PC-3 (cell line): ENCODE measurements around the gene SPTAN1.

Source experiments
- CTCF ChIP-seq: fragments of 300-600 bp; sonication (generic); conservative IDR thresholded peaks from 2 replicates; pipeline ENCODE4 v1.5.1; 2017; ENCODE audit warnings: antibody characterized with exemption, low read depth, mild to moderate bottlenecking, low read length
- EZH2 ChIP-seq: fragments of 300-600 bp; sonication (generic); IDR thresholded peaks from one replicate; pipeline ENCODE4 v1.6.1; 2017; ENCODE audit warnings: antibody characterized with exemption, mild to moderate bottlenecking, low read length; ENCODE audit not compliant: unreplicated experiment

GRCh38 chr9:128593039-128593438 lies 40.7 kb downstream of the SPTAN1 start:
- TF ChIP-seq EZH2 (no peak), CTCF (no peak)
